Right lobe of liver (tissue), 6 donors: ENCODE measurements around the gene MYZAP. TPM values are rescaled to one million over a fixed set of nuclear protein-coding genes. Genes with fewer than 3 reads are reported as not detected.

Experiments
- ATAC-seq, 4 donors: fragments of 200-7000 bp; cut with Tn5 transposase; one replicate each; pipeline ENCODE4 v1.9.1; 2020; ENCODE audit warnings: mild to moderate bottlenecking in 4 of 4, moderate library complexity in 4 of 4
- DNase-seq, 3 donors: peaks; one replicate each; pipeline ENCODE4 v3.0.0-alpha.2; 2020
- H3K27ac ChIP-seq, 3 donors: fragments of 200-600 bp; one replicate each; pipeline ENCODE4 v1.8.0; 2022
- H3K27me3 ChIP-seq, 2 donors: fragments of 200-600 bp; one replicate each; pipeline ENCODE4 v1.8.0; 2022
- H3K36me3 ChIP-seq, 4 donors: fragments of 200-600 bp; sonication (generic) in 1 of 4; one replicate each; pipeline versions ENCODE4 v1.5.1 to v1.8.0; 2017 to 2022; ENCODE audit warnings: control low read depth in 1 of 4
- H3K4me1 ChIP-seq, 4 donors: fragments of 200-600 bp; sonication (generic) in 1 of 4; one replicate each; pipeline versions ENCODE4 v1.5.1 to v1.8.0; 2017 to 2022; ENCODE audit warnings: control low read depth in 1 of 4
- H3K4me3 ChIP-seq, 3 donors: fragments of 200-600 bp; one replicate each; pipeline ENCODE4 v1.8.0; 2022
- H3K9me3 ChIP-seq, 4 donors: fragments of 200-600 bp; sonication (generic) in 1 of 4; one replicate each; pipeline versions ENCODE4 v1.5.1 to v1.8.0; 2017 to 2022; ENCODE audit warnings: control low read depth in 1 of 4
- CTCF ChIP-seq, 4 donors: fragments of 200-600 bp in 3 of 4; fragments of 450-650 bp in 1 of 4; IDR thresholded peaks; one replicate each; pipeline versions ENCODE4 v1.5.1 to v1.8.0; 2016 to 2022; ENCODE audit warnings: antibody characterized with exemption in 4 of 4, mild to moderate bottlenecking in 2 of 4
- POLR2A ChIP-seq: fragments of 450-650 bp; IDR thresholded peaks from one replicate; pipeline ENCODE4 v1.6.1; 2017; ENCODE audit warnings: antibody characterized with exemption, mild to moderate bottlenecking
- WGBS: methylation state at CpG from one replicate; pipeline ENCODE4 v1.1.6; 2018; ENCODE audit warnings: low coverage, low lambda C conversion rate; ENCODE audit not compliant: insufficient coverage; ENCODE audit errors: missing lambda C conversion rate; 5-methylcytosine and 5-hydroxymethylcytosine counted together
- intact Hi-C, 2 donors: fragments of 100-400 bp; cut with DNase I; formaldehyde crosslinking; loops; one replicate each; pipeline versions ENCODE4 v1.11.2 to v1.14.1; 2022
- total RNA-seq, 6 experiments: library from RNA; depleted of rRNA in 2 of 6; stranded (reverse); fragments of >200 nt in 2 of 6; fragmentation: NEBNext Ultra II Directional in 3 of 6; extraction: Animal tissue kit (Norgen Biotek cat#: 25700) in 3 of 6; gene quantifications; one replicate each; pipeline versions ENCODE4 v1.1.0 to v1.2.4, GENCODE V29; 2016 to 2023
- donor health status: DM: no; HTN: yes; CAD: no.
- donor health status: DM: no; HTN: no; CAD: no.
- donor health status: DM: no; HTN: no; CAD: no.
- donor health status: DM: no; HTN: yes; CAD: no.
- donor health status: DM: no; HTN: yes; CAD: no.

The MYZAP gene
- total RNA-seq, 6 experiments from 2014 or later: 0.24 to 0.65 (median 0.61) TPM; not detected in 2

- peak in 1 of 4 donors; percentile 17 for ATAC-seq
- H3K4me3 ChIP-seq: no peak overlapping the region
- TF ChIP-seq POLR2A: no peak
- no peak for TF ChIP-seq CTCF (IDR thresholded peaks at IDR 0.05)
- intact Hi-C loops: no loop called here
- WGBS: 45% methylated on average over 6 of the region's 6 CpGs
- no peak for DNase-seq
- H3K36me3 ChIP-seq: no peaks in the 10 kb centered on the region
- H3K9me3 ChIP-seq: no peaks in the 10 kb centered on the region
- no peaks in the 10 kb centered on the region for H3K4me1 ChIP-seq
- no peaks in the 10 kb centered on the region for H3K27me3 ChIP-seq
- H3K27ac ChIP-seq: no peak overlapping the region
Measured at GRCh38 chr15:57586661-57587424, 4.9 kb upstream of the MYZAP start.

DNA sequence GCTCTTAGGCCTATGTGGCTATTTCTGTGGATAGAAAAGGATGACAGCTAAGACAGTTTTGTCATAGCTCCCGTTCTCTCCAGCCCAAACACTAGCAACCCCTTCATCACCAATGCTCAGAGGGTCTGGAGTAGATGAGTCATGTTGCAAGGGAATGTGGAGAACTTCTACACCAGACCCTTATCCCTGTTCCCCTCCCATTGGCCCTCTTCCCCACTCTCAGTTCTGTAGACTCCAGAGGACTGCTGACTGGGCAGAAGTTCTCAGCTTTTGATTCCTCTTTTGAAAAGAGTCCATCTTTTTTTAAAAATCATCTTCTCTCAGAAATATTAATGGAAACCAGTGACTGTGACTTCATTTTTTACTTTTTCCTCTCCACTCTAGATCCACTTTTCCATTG, 2.4 kb upstream of the MYZAP start:
- Histone ChIP-seq H3K27ac (no peak overlapping the region), H3K4me3 (no peak overlapping the region), H3K4me1 (no peaks in the 10 kb centered on the region), H3K27me3 (no peaks in the 10 kb centered on the region), H3K9me3 (no peaks in the 10 kb centered on the region), H3K36me3 (no peaks in the 10 kb centered on the region)
- TF ChIP-seq POLR2A (no peak), CTCF (IDR thresholded peaks at IDR 0.05) (no peak)
- ATAC-seq (peak in 3 of 4 donors; percentile 28 to 47 (median 31)), DNase-seq (no peak)
- no CpG with 5 or more reads among the region's 1 CpG for WGBS
- intact Hi-C loops: no loop called here

DNA sequence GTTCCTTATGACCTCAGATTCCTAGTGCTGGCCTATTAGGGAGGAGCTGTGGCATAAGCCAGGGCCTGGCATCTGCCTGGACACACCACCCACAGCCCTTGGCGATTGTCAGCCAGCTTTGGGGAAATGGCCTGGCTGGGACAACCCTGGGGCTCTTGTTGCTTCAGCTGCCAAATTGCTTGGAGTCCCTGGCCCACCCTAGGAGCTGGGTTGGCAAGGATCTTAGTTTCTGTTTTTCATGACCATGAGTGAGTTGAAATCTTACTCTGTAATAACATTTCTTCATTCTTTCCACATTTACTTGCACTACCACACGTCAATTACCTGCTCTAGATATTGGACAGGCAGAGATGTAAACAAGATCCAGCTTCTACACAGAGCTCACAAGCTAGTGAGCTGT, 1.9 kb upstream of the MYZAP start:
- ATAC-seq: peak in 1 of 4 donors; percentile 5

DNA sequence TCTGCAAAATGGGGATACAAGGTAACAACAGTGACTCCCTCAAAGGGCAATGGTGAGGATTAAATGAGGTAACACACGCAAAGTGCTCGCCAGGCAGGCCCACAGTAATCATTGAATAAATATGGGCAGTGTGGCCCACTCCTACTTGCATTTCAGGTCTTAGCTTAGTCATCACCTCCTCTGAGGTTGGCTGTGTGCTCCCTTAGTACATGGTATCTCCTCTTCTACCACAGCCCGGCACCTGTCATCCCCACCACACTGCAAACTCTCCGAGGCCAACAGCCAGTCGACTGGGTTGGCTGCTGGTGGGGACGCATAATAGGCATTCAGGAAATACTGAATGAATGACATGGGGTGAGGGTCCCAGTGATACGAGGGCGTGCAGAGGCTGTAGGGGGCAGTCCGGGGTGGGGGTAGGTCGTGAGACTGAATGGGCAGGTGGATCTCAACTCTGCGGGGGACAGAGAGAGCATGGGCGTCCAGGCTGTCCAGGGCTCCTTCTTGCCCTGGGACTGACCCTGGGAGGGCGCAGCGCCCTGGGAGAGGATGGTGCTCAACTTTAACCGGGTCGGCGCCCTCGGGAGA, 375 bp upstream of the MYZAP start:
- TF ChIP-seq CTCF (IDR thresholded peaks at IDR 0.05) (no peak), POLR2A (no peak)
- no peaks in the 10 kb centered on the region for H3K27me3 ChIP-seq
- peak in 1 of 4 donors; percentile 7 for ATAC-seq
- no peaks in the 10 kb centered on the region for H3K9me3 ChIP-seq
- no peaks in the 10 kb centered on the region for H3K36me3 ChIP-seq
- H3K4me3 ChIP-seq: peak overlapping the region; percentile 44 to 54 (median 48)
- WGBS: 39% methylated on average over 9 of the region's 18 CpGs
- DNase-seq: no peak
- H3K27ac ChIP-seq: no peak overlapping the region
- H3K4me1 ChIP-seq: no peaks in the 10 kb centered on the region
- intact Hi-C loops: no loop called here

More for the DNA sequence above, 1.9 kb upstream of the MYZAP start:
- Histone ChIP-seq H3K27me3 (no peaks in the 10 kb centered on the region), H3K27ac (no peak overlapping the region), H3K4me3 (no peak overlapping the region), H3K9me3 (no peaks in the 10 kb centered on the region), H3K4me1 (no peaks in the 10 kb centered on the region), H3K36me3 (no peaks in the 10 kb centered on the region)
- no peak for DNase-seq
- WGBS: 72% methylated on average over 2 of the region's 2 CpGs
- intact Hi-C loops: no loop called here
- TF ChIP-seq POLR2A (no peak), CTCF (IDR thresholded peaks at IDR 0.05) (no peak)
